Type B pancreatic cell (in vitro differentiated cells): ENCODE data around the gene RPTOR. TPM values are rescaled to one million over a fixed set of nuclear protein-coding genes. Genes with fewer than 3 reads are reported as not detected.
A peak's percentile ranks its signal among the peaks of the same experiment; 100 is the strongest.

ENCODE experiments used
- DNase-seq: peaks from one replicate; pipeline ENCODE4 v3.0.0; 2021; ENCODE audit warnings: mixed read lengths; ENCODE audit not compliant: unreplicated experiment; ENCODE audit errors: extremely low spot score
- H3K27ac Mint-ChIP-seq: 2 replicates; pipeline ENCODE4 v1.8.0; 2021; ENCODE audit warnings: mild to moderate bottlenecking, mixed read lengths
- H3K27me3 Mint-ChIP-seq: 2 replicates; pipeline ENCODE4 v1.8.0; 2021; ENCODE audit warnings: mixed read lengths
- H3K36me3 Mint-ChIP-seq: 2 replicates; pipeline ENCODE4 v1.8.0; 2021; ENCODE audit warnings: mixed read lengths
- H3K4me1 Mint-ChIP-seq: one replicate; pipeline ENCODE4 v1.8.0; 2021; ENCODE audit warnings: mixed read lengths; ENCODE audit not compliant: unreplicated experiment
- H3K4me3 Mint-ChIP-seq: 2 replicates; pipeline ENCODE4 v1.8.0; 2021; ENCODE audit warnings: mild to moderate bottlenecking, mixed read lengths
- H3K9me3 Mint-ChIP-seq: 2 replicates; pipeline ENCODE4 v1.8.0; 2021; ENCODE audit warnings: mixed read lengths
- CTCF ChIP-seq: fragments of 200-600 bp; sonication (generic); conservative IDR thresholded peaks from 2 replicates; pipeline ENCODE4 v1.5.0; 2021; ENCODE audit warnings: antibody characterized with exemption, mild to moderate bottlenecking
- total RNA-seq: library from RNA; stranded (reverse); gene quantifications from 2 replicates; pipeline ENCODE4 v1.2.1, GENCODE V29; 2021; ENCODE audit warnings: low replicate concordance

The RPTOR gene
- total RNA-seq, 1 donor from 2014 or later, result 39.8 TPM

GRCh38 chr17:80969674-80970043, 425.0 kb downstream of the RPTOR start:
- Mint-ChIP-seq H3K27ac (no peak overlapping the region), H3K4me1 (peaks cover 4% of the 10 kb centered on the region), H3K36me3 (no peaks in the 10 kb centered on the region), H3K27me3 (peaks cover 4% of the 10 kb centered on the region), H3K9me3 (no peaks in the 10 kb centered on the region), H3K4me3 (no peak overlapping the region)
- no peak for TF ChIP-seq CTCF
- DNase-seq, result no peak

- H3K9me3 Mint-ChIP-seq, result no peaks in the 10 kb centered on the region
- peak overlapping the region; percentile 21 for H3K27ac Mint-ChIP-seq
- peaks cover 4% of the 10 kb centered on the region for H3K27me3 Mint-ChIP-seq
- H3K36me3 Mint-ChIP-seq, result no peaks in the 10 kb centered on the region
- DNase-seq, result no peak
- peaks cover 4% of the 10 kb centered on the region for H3K4me1 Mint-ChIP-seq
- peak; percentile 65 for TF ChIP-seq CTCF
- no peak overlapping the region for H3K4me3 Mint-ChIP-seq
These were observed 425.6 kb downstream of the RPTOR start for GRCh38 chr17:80970044-80970761.

GRCh38 chr17:80970762-80971703, 426.4 kb downstream of the RPTOR start:
- TF ChIP-seq CTCF, result peak; percentile 7
- Mint-ChIP-seq H3K36me3 (no peaks in the 10 kb centered on the region), H3K27ac (peak overlapping the region; percentile 21), H3K4me3 (no peak overlapping the region), H3K27me3 (peaks cover 4% of the 10 kb centered on the region), H3K4me1 (peaks cover 4% of the 10 kb centered on the region), H3K9me3 (no peaks in the 10 kb centered on the region)
- no peak for DNase-seq

GRCh38 chr17:80971704-80972304, 427.2 kb downstream of the RPTOR start:
- no peak for DNase-seq
- no peak for TF ChIP-seq CTCF
- Mint-ChIP-seq H3K4me3 (no peak overlapping the region), H3K27ac (no peak overlapping the region), H3K27me3 (peaks cover 4% of the 10 kb centered on the region), H3K36me3 (no peaks in the 10 kb centered on the region), H3K4me1 (peaks cover 4% of the 10 kb centered on the region), H3K9me3 (no peaks in the 10 kb centered on the region)

GRCh38 chr17:80976701-80977100, 432.1 kb downstream of the RPTOR start:
- Mint-ChIP-seq H3K9me3 (no peaks in the 10 kb centered on the region), H3K27ac (no peak overlapping the region), H3K36me3 (no peaks in the 10 kb centered on the region), H3K4me1 (peaks cover 4% of the 10 kb centered on the region), H3K27me3 (peaks cover 13% of the 10 kb centered on the region), H3K4me3 (no peak overlapping the region)
- no peak for DNase-seq
- TF ChIP-seq CTCF, result no peak
